VCaP (cell line): ENCODE results near the gene TFCP2.

Source experiments
- H3K27ac ChIP-seq: fragments of 450-650 bp; 2 replicates; pipeline ENCODE4 v1.5.1; 2017
- CTCF ChIP-seq: fragments of 450-650 bp; conservative IDR thresholded peaks from 2 replicates; pipeline ENCODE4 v1.5.1; 2017; ENCODE audit warnings: mild to moderate bottlenecking, moderate library complexity

TFCP2 gene

GRCh38 chr12:51172515-51173431, at the start of gene TFCP2:
TFCP2 (minus strand) TSS chr12:51173135; CDS start chr12:51172422, 713 bp downstream.
- H3K27ac ChIP-seq, result peak within 1 kb of the TSS; percentile 96
- no peak for TF ChIP-seq CTCF

- no peak for TF ChIP-seq CTCF
- H3K27ac ChIP-seq, result peak overlapping the region; percentile 95
These were observed 49.5 kb upstream of the TFCP2 start for GRCh38 chr12:51222461-51222860.

GRCh38 chr12:51219857-51220256, 46.9 kb upstream of the TFCP2 start:
- H3K27ac ChIP-seq, result peak overlapping the region; percentile 96; the same call in 1 of the 2 replicates

- peak overlapping the region; percentile 96 for H3K27ac ChIP-seq
- TF ChIP-seq CTCF, result no peak
These were observed 46.4 kb upstream of the TFCP2 start for GRCh38 chr12:51219322-51219721.

- no peak for TF ChIP-seq CTCF
- H3K27ac ChIP-seq, result peak overlapping the region; percentile 96
These were observed 45.7 kb upstream of the TFCP2 start for GRCh38 chr12:51218607-51219161.

- peak within 1 kb of the TSS; percentile 96 for H3K27ac ChIP-seq
- TF ChIP-seq CTCF, result peak; percentile 79
These were observed 45.2 kb upstream of the TFCP2 start, which contains the start of gene POU6F1 for GRCh38 chr12:51217968-51218606. POU6F1 (minus strand) TSS chr12:51218062; CDS start chr12:51206836, 11,226 bp downstream.

- peak overlapping the region; percentile 96 for H3K27ac ChIP-seq
- TF ChIP-seq CTCF, result no peak; the same call in 1 of the 2 replicates
These were observed 44.4 kb upstream of the TFCP2 start for GRCh38 chr12:51217133-51217967.
